Measurements from ENCODE around the gene TMEM252.

TMEM252 gene

GRCh38 chr9:68540712-68541535 is at the start of gene TMEM252:
TMEM252 (minus strand) TSS chr9:68540883; CDS start chr9:68540814, 69 bp downstream.
- H3K4me3 ChIP-seq (ENCODE audit: low read depth, low read length): no peak within 1 kb of the TSS
- DNase-seq (ENCODE audit: low read depth): no peak

GRCh38 chr9:68585034-68585761 is 44.5 kb upstream of the TMEM252 start:
- H3K4me3 ChIP-seq (ENCODE audit: low read depth, low read length): no peak overlapping the region
- no peak for DNase-seq (ENCODE audit: low read depth)

DNA sequence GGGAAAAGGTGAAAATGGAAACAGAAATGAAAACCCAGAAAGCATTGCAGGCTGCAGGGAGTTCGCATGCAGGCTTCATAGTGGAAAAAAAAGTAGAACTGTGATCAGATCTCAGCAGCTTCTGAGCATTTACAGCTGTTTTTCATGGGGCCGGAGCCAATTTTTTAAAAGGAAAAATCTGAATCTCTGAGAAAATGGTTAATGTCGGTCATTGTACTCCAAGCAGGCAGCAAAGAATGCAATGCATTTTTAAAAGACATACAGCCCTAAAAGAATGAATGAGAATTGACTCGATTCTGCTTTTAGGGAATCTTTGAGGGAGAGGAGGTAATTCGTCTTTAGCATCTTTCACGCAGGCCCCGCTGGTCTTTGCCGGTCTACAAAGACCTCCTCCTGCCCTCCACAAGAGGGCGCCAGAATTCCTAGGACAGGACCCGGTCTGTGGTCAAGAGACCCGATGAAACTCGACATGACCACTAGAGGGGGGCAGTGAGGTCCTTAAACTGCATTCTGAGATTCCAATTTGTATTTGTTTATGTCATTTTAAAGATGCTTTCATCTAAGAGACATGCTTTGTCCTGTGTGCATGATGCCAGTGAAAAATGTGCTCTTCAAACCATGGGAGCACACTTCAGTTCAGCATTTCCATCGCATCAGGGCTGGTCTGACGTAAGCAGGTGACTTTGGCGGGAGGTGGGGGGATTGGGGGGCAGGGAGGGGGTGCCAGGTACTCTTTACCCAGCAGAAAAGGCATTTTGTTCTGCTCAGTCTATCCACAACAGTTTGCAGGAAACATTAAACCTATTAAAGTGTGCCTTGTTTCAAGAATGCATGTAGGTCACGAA is 43.7 kb upstream of the TMEM252 start:
- DNase-seq (ENCODE audit: low read depth): peak; percentile 34
- no peak overlapping the region for H3K4me3 ChIP-seq (ENCODE audit: low read depth, low read length)

DNA sequence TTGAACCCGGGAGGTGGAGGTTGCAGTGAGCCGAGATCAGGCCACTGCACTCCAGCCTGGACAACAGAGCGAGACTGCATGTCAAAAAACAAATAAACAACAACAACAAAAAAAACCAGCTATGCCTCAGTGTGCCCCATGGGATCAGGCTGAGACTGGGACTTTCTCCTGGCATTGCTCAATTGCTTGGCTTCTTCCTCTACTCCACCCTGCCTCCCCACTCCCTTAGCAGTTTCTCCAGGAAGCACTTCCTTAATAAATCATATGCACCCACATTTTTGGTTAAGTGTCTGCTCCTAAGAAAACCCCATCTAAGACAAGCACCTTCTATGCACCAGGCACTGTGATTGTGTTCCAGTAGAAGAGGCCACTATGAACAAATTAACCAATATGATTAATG is 41.0 kb upstream of the TMEM252 start:
- DNase-seq (ENCODE audit: low read depth): no peak
- H3K4me3 ChIP-seq (ENCODE audit: low read depth, low read length): no peak overlapping the region

DNA sequence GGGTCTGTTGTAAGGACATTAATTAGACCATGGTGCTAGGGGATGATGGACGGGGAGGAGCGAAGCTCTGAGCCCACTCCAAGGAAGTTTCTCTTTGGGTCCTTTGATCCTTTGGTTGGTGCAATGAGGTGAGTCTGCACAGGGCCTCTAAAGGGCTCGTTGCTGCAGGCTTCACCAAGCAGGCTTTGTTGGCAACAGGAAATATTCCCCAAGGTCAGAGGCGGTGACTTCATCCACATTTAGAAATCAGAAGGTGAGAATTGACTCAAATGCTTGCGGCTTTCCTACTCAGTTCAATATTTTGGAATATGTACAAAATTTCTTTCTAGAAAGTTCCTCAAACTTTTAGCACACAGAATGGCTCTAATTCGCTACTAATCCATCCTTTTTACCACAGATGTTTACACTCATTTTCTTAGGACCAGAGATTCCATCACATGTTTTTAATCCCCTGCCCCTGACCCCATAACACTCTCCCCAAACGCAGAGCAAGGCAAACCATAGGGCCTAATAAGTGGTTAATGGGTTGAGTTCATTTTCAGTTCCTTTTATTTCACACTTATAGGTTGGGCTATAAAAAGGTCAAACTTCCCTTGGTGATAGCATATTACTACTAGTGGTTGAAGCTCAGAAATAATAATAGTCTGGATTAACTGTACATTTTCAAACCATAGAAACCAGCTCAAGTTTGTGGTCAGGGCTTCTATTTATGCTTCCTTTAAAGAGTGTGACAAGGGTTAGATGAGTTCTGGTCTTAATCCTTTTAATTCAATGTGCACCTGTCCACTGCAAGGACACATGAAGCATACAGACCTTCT is 37.3 kb upstream of the TMEM252 start:
- no peak for DNase-seq (ENCODE audit: low read depth)
- no peak overlapping the region for H3K4me3 ChIP-seq (ENCODE audit: low read depth, low read length)

GRCh38 chr9:68575817-68576216 is 35.1 kb upstream of the TMEM252 start:
- no peak overlapping the region for H3K4me3 ChIP-seq (ENCODE audit: low read depth, low read length)
- DNase-seq (ENCODE audit: low read depth): no peak

DNA sequence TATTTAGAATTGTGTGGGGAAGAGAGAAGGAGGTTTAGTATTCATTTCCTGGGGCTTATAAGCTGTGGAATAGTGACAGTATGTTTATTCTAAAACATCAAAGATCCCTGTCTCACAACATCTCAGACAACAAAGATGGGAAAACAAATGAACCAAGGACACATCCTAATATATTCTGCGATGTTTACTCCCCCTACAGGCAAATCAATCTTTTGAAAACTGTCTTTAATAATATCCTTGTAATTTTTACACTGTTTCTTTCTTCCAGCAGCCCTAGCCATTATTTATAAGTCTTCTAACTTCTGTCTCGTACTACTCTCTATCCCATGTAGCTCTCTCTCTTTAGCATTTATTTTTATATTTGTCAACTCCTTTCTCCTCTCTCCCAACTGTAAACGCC is 33.5 kb upstream of the TMEM252 start:
- DNase-seq (ENCODE audit: low read depth): no peak
- no peak overlapping the region for H3K4me3 ChIP-seq (ENCODE audit: low read depth, low read length)

DNA sequence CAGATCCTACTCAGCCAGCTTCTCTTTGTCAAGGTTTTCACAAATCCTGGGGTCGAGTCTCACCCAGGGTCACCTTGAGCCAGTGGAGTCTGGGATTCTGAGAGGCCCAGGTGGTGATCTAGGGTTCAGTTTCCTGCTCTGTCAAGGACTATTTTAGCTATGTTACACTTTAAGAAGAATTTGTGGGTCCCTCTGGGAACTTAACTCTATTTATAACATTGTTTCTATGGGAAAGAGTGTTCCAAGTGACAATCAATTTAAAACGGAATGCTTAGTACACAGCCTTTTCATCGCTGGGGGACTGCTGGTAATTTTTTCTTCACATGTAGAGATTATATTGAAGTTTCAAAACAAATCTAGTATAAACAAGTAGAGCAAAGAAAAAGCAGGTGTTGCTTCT is 26.9 kb upstream of the TMEM252 start:
- no peak for DNase-seq (ENCODE audit: low read depth)
- H3K4me3 ChIP-seq (ENCODE audit: low read depth, low read length): no peak overlapping the region

- DNase-seq (ENCODE audit: low read depth): no peak
- no peak overlapping the region for H3K4me3 ChIP-seq (ENCODE audit: low read depth, low read length)
Measured at GRCh38 chr9:68562461-68562860, 21.8 kb upstream of the TMEM252 start.

GRCh38 chr9:68560071-68560844 is 19.6 kb upstream of the TMEM252 start:
- no peak for DNase-seq (ENCODE audit: low read depth)

GRCh38 chr9:68558545-68558944 is 17.9 kb upstream of the TMEM252 start:
- DNase-seq (ENCODE audit: low read depth): no peak
- no peak overlapping the region for H3K4me3 ChIP-seq (ENCODE audit: low read depth, low read length)

More at GRCh38 chr9:68560071-68560844, 19.6 kb upstream of the TMEM252 start:
- H3K4me3 ChIP-seq (ENCODE audit: low read depth, low read length): no peak overlapping the region

DNA sequence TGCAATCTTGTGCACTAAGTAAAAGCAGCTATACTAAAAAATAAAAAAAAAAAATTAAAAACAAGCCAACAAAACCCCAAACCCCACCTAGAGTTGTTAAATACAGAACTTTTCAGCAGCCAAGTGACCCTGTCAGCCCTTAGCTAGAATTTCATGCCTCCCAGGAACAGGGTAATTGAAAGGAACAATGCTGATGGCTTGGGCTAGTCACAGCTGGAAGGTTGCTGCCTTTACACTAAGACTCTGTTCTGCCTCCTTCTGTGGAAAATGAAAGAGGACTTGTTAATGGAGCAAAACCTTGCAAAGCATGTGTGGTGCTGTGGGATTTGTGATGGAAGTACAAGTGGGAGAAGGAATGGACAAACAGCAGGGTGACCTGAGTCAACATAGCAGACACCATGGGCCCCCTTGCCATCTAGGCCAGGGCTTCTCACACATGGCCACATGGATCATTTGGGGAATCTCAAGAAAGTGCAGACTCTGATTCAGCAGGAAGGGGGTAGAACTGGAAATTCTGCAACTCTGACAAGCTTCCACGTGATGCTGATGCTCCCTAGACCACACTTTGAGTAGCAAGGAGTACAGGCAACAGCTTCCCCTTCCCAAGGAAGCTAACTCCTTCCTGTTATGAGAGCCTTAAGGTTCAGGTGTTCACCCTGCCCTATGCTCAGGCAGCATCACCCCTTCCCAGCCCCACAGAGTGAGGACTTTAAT is 14.9 kb upstream of the TMEM252 start:
- no peak for DNase-seq (ENCODE audit: low read depth)
- no peak overlapping the region for H3K4me3 ChIP-seq (ENCODE audit: low read depth, low read length)

DNA sequence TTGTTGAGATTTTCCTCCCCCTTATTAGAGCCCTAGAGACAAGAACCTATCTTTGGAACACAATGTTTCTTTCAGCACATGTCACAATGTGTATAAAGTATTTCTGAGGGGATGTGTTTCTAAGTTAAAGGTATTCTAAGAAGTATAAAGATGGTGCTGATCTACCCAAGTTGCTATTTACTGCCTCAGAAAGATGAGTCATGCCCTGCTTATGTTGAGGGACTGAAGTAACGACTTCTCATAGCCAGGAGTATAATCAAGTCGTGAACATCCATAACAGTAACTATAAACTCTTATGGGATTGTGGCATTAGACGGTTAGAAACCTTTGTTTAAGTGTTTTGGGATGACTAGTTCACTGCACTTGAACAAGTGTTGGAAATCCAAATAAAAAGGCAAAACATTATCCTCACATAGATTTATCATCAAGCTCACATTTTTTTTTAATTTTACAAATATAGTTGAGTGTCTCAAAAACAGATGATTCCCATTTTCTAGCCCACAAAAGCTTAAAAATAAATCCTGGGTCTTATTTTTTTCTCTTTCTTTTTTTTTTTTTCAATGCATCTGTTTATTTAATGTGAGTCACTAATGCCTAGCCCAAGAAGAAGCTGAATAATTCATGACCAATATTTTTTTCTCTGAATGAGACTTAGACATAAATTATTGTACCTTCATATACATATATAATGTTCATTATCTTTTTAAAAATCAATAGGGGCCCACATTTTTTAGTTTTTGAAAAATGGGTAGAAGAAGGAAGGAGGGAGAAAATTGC is 12.2 kb upstream of the TMEM252 start:
- DNase-seq (ENCODE audit: low read depth): peak; percentile 23
- H3K4me3 ChIP-seq (ENCODE audit: low read depth, low read length): no peak overlapping the region

DNA sequence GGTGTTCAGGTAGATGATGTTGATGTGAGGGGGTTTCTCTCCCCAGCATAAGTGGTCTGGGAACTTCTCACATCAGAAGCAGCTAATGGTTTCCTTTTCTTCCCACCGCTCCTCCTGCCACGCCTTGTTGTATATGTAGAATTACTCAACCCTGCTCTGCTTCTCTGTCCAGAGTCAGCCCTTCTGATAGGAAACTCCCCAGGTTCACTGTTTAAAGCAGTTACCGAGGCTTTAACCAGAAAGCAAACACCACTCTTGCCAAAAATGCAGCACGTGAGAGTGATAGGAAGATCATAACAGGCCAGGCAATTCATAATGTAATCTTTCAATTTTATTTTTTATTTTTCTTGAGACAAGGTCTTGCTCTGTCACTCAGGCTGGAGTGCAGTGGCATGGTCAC is 10.5 kb upstream of the TMEM252 start:
- DNase-seq (ENCODE audit: low read depth): no peak
- H3K4me3 ChIP-seq (ENCODE audit: low read depth, low read length): no peak overlapping the region

GRCh38 chr9:68548241-68548640 is 7.6 kb upstream of the TMEM252 start:
- no peak overlapping the region for H3K4me3 ChIP-seq (ENCODE audit: low read depth, low read length)
- DNase-seq (ENCODE audit: low read depth): no peak

- no peak for DNase-seq (ENCODE audit: low read depth)
- no peak overlapping the region for H3K4me3 ChIP-seq (ENCODE audit: low read depth, low read length)
Measured at GRCh38 chr9:68547417-68547816, 6.7 kb upstream of the TMEM252 start.

Data from skeletal muscle cell (primary cell).